GM18870 (cell line): ENCODE results near the gene PPM1E.

Experiments
- ATAC-seq: cut with Tn5 transposase; IDR thresholded peaks from one replicate; pipeline ENCODE4 v1.9.1; 2021; ENCODE audit warnings: moderate library complexity; ENCODE audit not compliant: unreplicated experiment

PPM1E gene

GRCh38 chr17:58993311-58993710, 237.7 kb downstream of the PPM1E start:
- no peak for ATAC-seq

- no peak for ATAC-seq
These were observed 239.7 kb downstream of the PPM1E start for GRCh38 chr17:58995247-58995940.

GRCh38 chr17:58996968-58997367, 241.3 kb downstream of the PPM1E start:
- no peak for ATAC-seq

GRCh38 chr17:58997756-58998553, 242.3 kb downstream of the PPM1E start:
- ATAC-seq: no peak

- ATAC-seq: no peak
These were observed 243.2 kb downstream of the PPM1E start for GRCh38 chr17:58998871-58999270.

- no peak for ATAC-seq
These were observed 243.8 kb downstream of the PPM1E start for GRCh38 chr17:58999500-58999899.

- ATAC-seq: no peak
These were observed 244.4 kb downstream of the PPM1E start for GRCh38 chr17:59000022-59000421.

- peak; percentile 76 for ATAC-seq
These were observed 245.6 kb downstream of the PPM1E start for GRCh38 chr17:59001158-59001814.

GRCh38 chr17:59002126-59002525, 246.5 kb downstream of the PPM1E start:
- no peak for ATAC-seq

GRCh38 chr17:59002848-59003247, 247.2 kb downstream of the PPM1E start:
- ATAC-seq: no peak

- no peak for ATAC-seq
These were observed 248.2 kb downstream of the PPM1E start for GRCh38 chr17:59003860-59004259.

GRCh38 chr17:59004338-59005111, 248.9 kb downstream of the PPM1E start:
- ATAC-seq: no peak

GRCh38 chr17:59007995-59008394, 252.3 kb downstream of the PPM1E start:
- ATAC-seq: no peak

- no peak for ATAC-seq
These were observed 253.1 kb downstream of the PPM1E start for GRCh38 chr17:59008737-59009136.

GRCh38 chr17:59010026-59010425, 254.4 kb downstream of the PPM1E start:
- ATAC-seq: no peak

- no peak for ATAC-seq
These were observed 256.3 kb downstream of the PPM1E start for GRCh38 chr17:59011975-59012374.

GRCh38 chr17:59018019-59018418, 262.4 kb downstream of the PPM1E start:
- no peak for ATAC-seq

- ATAC-seq: no peak
These were observed 269.3 kb downstream of the PPM1E start for GRCh38 chr17:59024916-59025315.

- ATAC-seq: no peak
These were observed 270.7 kb downstream of the PPM1E start for GRCh38 chr17:59026176-59026939.

- ATAC-seq: no peak
These were observed 272.1 kb downstream of the PPM1E start for GRCh38 chr17:59027750-59028149.
